NCI-H748 (cell line): Measurements from ENCODE around the gene MBTPS1.
"Not testable (repeated sequence)": the region's sequence is repeated elsewhere in the genome, so short reads cannot be mapped to it uniquely, and the experiment has no call there.

Source experiments
- DNase-seq: peaks from one replicate; lab custom pipeline; 2025; ENCODE audit not compliant: unreplicated experiment; lab: John Stamatoyannopoulos, UW

The MBTPS1 gene

GRCh38 chr16:84137769-84138357 lies 21.1 kb upstream of the MBTPS1 start:
- DNase-seq, result no peak

GRCh38 chr16:84137287-84137686 lies 20.5 kb upstream of the MBTPS1 start:
- no peak for DNase-seq

- DNase-seq, result no peak
These were observed 19.8 kb upstream of the MBTPS1 start for GRCh38 chr16:84136331-84137125.

GRCh38 chr16:84132527-84133285 lies 16.0 kb upstream of the MBTPS1 start:
- no peak for DNase-seq

GRCh38 chr16:84131117-84131516 lies 14.4 kb upstream of the MBTPS1 start:
- no peak for DNase-seq

GRCh38 chr16:84124257-84125073 lies 7.7 kb upstream of the MBTPS1 start:
- no peak for DNase-seq

GRCh38 chr16:84121007-84121406 lies 4.3 kb upstream of the MBTPS1 start:
- DNase-seq, result peak; percentile 46

GRCh38 chr16:84120023-84120422 lies 3.3 kb upstream of the MBTPS1 start:
- no peak for DNase-seq

GRCh38 chr16:84119368-84119767 lies 2.6 kb upstream of the MBTPS1 start:
- peak; percentile 3 for DNase-seq

- DNase-seq, result not testable (repeated sequence)
These were observed 1.6 kb upstream of the MBTPS1 start for GRCh38 chr16:84118315-84118714.

GRCh38 chr16:84117494-84117843 lies 727 bp upstream of the MBTPS1 start:
- DNase-seq, result peak; percentile 58

GRCh38 chr16:84115919-84116719 lies 623 bp downstream of the MBTPS1 start:
- DNase-seq, result peak; percentile 67

GRCh38 chr16:84111949-84112348 lies 4.8 kb downstream of the MBTPS1 start:
- not testable (repeated sequence) for DNase-seq

GRCh38 chr16:84111525-84111924 lies 5.2 kb downstream of the MBTPS1 start:
- DNase-seq, result no peak

- DNase-seq, result no peak
These were observed 6.2 kb downstream of the MBTPS1 start for GRCh38 chr16:84110527-84110926.

- no peak for DNase-seq
These were observed 7.0 kb downstream of the MBTPS1 start for GRCh38 chr16:84109598-84110335.

- no peak for DNase-seq
These were observed 8.8 kb downstream of the MBTPS1 start for GRCh38 chr16:84107921-84108320.

- DNase-seq, result no peak
These were observed 10.6 kb downstream of the MBTPS1 start for GRCh38 chr16:84105948-84106740.

- DNase-seq, result no peak
These were observed 11.4 kb downstream of the MBTPS1 start for GRCh38 chr16:84105301-84105815.
